GM10248 (cell line): ENCODE data around the gene YTHDF2.

Source experiments
- CTCF ChIA-PET: fragments of 300-600 bp; sonication (Branson Sonifier 250); formaldehyde crosslinking; extraction: SDS; loops from one replicate; lab custom pipeline; 2021; ENCODE audit warnings: antibody characterized with exemption; lab: Yijun Ruan, JAX
- POLR2A ChIA-PET: fragments of 350-650 bp; sonication (Branson Sonifier 250); formaldehyde crosslinking; extraction: SDS; loops from one replicate; lab custom pipeline; 2020; ENCODE audit warnings: antibody characterized with exemption; lab: Yijun Ruan, JAX
- DNase-seq: peaks from one replicate; pipeline ENCODE4 v3.0.0; 2012; ENCODE audit errors: extremely low spot score
- TF ChIP-seq, protein P1 (sequence below): IDR thresholded peaks from 2 replicates; pipeline ENCODE4 v1.5.1; 2012; ENCODE audit warnings: mild to moderate bottlenecking, low read depth; ENCODE audit errors: extremely low read depth, missing control alignments, control extremely low read depth

The YTHDF2 gene

DNA sequence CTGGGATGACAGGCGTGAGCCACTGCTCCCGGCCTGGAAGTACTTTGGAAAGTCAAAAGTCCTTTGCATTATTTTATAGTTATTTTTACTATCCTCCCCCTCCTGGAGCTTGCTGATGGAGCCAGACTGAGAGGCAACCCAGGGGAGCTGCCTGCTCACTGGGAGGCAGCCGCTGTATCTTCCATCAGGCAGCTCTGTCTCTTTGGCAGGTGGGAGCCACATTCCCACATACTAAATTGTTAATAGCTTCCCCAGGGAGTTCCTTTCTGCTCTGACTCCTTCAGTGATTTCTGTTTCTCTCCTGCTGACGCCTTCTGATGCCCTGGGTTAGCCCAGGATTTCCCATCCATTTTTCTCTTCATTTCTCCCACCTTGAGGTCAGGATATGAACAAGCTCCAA, 70.3 kb downstream of the YTHDF2 start:
- DNase-seq, result no peak
- POLR2A ChIA-PET, result no interaction called here
- TF ChIP-seq, protein P1, sequence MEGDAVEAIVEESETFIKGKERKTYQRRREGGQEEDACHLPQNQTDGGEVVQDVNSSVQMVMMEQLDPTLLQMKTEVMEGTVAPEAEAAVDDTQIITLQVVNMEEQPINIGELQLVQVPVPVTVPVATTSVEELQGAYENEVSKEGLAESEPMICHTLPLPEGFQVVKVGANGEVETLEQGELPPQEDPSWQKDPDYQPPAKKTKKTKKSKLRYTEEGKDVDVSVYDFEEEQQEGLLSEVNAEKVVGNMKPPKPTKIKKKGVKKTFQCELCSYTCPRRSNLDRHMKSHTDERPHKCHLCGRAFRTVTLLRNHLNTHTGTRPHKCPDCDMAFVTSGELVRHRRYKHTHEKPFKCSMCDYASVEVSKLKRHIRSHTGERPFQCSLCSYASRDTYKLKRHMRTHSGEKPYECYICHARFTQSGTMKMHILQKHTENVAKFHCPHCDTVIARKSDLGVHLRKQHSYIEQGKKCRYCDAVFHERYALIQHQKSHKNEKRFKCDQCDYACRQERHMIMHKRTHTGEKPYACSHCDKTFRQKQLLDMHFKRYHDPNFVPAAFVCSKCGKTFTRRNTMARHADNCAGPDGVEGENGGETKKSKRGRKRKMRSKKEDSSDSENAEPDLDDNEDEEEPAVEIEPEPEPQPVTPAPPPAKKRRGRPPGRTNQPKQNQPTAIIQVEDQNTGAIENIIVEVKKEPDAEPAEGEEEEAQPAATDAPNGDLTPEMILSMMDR, result no peak
- CTCF ChIA-PET, result interaction anchor here (0.9 to 1.1 kb wide), 2 partner anchors 10 to 14 kb away, joined by 3 to 4 read pairs; no protein-coding TSS in a partner anchor

DNA sequence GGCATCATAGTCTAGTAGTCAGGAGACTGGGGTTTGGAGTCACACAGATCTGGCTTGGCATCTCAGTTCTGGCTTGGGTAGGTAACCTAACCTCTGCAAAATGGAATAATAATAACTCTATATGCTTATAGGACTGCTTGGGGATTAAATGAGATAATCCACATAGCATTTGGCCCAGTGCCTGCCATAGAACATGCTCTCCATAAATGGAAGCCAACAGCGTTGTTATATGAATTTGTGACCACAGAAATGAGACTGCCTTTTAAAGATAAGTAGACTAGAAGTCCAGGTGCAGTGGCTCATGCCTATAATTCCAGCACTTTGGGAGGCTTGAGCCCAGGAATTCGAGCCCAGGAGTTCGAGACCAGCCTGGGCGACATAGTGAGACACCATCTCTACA, 71.2 kb downstream of the YTHDF2 start:
- no peak for DNase-seq

GRCh38 chr1:28811369-28811765, 74.6 kb downstream of the YTHDF2 start:
- ChIA-PET POLR2A (no interaction called here), CTCF (no interaction called here)
- TF ChIP-seq, protein P1, result no peak
- no peak for DNase-seq

More for the DNA sequence above, 71.2 kb downstream of the YTHDF2 start:
- TF ChIP-seq, protein P1, result no peak
- CTCF ChIA-PET, result interaction anchor here (1.1 kb wide), 1 partner anchor 9 kb away, joined by 3 read pairs; no protein-coding TSS in a partner anchor
- POLR2A ChIA-PET, result no interaction called here

- ChIA-PET POLR2A (no interaction called here), CTCF (no interaction called here)
- TF ChIP-seq, protein P1, result no peak
- no peak for DNase-seq
These were observed 75.3 kb downstream of the YTHDF2 start, which contains the start of gene OPRD1 for GRCh38 chr1:28811766-28812668. Gene OPRD1 (plus strand): TSS chr1:28812170. CDS start chr1:28812384, 214 bp downstream.

DNA sequence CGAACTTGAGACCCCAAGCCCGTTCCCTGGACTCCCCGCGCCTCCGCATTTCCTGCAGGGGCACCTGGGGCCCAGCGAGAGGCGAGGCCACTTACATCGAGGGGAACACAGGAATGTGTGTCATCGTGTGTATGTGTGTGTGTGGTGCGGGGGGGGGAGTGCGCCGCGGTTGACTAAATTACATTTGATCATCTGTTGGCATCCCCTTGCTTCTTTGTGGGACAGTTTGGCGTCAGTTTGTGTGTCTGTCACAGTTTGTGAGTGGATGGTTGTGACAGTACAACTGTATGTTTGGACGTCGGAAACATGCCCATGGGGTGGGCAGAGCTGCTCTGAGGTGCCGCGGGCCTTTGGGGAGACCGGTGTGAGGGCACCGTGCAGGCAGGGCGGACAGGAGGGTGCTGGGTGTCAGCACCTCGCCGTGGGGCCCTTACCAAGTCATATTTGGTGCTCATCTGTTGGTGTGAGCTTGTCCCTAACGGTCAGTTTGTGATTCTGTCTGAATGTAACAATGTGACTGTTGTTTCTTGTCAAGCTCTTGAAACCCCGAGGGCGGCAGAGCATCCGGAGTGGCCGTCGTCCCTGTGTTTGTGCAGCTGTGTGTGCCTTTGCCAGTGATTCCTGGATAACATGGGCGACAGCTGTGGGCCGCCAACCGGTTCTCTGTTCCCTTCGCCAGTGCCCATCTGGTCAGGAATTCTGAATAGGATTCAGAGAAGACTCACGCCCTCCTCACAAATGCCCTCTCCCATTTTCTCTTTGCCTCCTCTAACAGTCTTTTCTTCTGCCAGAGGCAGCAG, 76.1 kb downstream of the YTHDF2 start:
- DNase-seq, result no peak
- TF ChIP-seq, protein P1, result no peak
- ChIA-PET CTCF (no interaction called here), POLR2A (no interaction called here)

GRCh38 chr1:28813931-28814465, 77.3 kb downstream of the YTHDF2 start:
- CTCF ChIA-PET, result interaction anchor here (1.2 kb wide), 1 partner anchor 9 kb away, joined by 3 read pairs; no protein-coding TSS in a partner anchor
- POLR2A ChIA-PET, result no interaction called here
- TF ChIP-seq, protein P1, result no peak
- no peak for DNase-seq
